ENCODE data around the gene CKAP5. TPM values are rescaled to one million over a fixed set of nuclear protein-coding genes. Genes with fewer than 3 reads are reported as not detected.

Gene CKAP5
- polyA plus RNA-seq, 1 experiment: 114 TPM

DNA sequence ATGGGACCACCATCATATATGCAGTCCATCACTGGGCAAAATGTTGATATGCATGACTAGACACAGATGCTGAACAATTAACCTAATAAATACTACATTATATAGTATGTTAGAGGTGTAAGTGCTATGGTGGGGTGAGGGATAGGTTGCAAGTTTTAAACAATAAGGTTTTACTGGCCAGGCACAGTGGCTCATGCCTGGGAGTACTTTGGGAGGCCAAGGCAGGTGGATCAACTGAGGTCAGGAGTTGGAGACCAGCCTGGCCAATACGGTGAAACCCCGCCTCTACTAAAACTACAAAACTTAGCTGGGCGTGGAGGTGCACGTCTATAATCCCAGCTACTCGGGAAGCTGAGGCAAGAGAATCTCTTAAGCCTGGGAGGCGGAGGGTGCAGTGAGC, 98.9 kb downstream of the CKAP5 start:
- TF ChIP-seq, protein P1, sequence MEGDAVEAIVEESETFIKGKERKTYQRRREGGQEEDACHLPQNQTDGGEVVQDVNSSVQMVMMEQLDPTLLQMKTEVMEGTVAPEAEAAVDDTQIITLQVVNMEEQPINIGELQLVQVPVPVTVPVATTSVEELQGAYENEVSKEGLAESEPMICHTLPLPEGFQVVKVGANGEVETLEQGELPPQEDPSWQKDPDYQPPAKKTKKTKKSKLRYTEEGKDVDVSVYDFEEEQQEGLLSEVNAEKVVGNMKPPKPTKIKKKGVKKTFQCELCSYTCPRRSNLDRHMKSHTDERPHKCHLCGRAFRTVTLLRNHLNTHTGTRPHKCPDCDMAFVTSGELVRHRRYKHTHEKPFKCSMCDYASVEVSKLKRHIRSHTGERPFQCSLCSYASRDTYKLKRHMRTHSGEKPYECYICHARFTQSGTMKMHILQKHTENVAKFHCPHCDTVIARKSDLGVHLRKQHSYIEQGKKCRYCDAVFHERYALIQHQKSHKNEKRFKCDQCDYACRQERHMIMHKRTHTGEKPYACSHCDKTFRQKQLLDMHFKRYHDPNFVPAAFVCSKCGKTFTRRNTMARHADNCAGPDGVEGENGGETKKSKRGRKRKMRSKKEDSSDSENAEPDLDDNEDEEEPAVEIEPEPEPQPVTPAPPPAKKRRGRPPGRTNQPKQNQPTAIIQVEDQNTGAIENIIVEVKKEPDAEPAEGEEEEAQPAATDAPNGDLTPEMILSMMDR (IDR thresholded peaks at IDR 0.05; ENCODE audit: low read depth, low read length): no peak
- Histone ChIP-seq H3K9me3 (ENCODE audit: control insufficient read depth, insufficient read depth, low read length) (no peaks in the 10 kb centered on the region), H3K27ac (ENCODE audit: low read depth, low read length) (no peak overlapping the region), H3K4me3 (ENCODE audit: low read depth, low read length) (no peak overlapping the region), H3K27me3 (ENCODE audit: control insufficient read depth, insufficient read depth, low read length) (no peaks in the 10 kb centered on the region)
- DNase-seq (ENCODE audit: low read depth, low spot score): no peak
- ChIA-PET POLR2A (no interaction called here), CTCF (interaction anchor here (0.6 kb wide), 1 partner anchor 18 kb away, joined by 3 read pairs; no protein-coding TSS in a partner anchor)

DNA sequence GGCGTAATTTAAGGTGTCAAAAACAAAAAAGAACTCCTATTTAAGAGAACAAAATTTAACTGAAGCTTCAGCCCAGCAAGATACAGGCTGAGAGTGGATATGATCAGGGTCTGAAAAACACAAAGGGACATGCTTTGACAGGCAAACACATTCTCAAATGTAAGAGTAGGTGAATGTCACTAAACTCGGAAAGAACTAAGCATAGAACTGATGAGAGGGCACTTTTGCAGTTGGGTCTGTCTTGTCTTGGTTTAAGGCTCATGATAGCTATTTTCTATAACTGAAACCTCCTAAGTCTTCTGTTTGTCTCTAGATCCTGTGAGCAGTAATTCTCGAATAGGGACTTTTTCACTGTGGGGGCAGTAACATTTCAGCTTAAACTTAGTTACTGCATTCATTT, 100.1 kb downstream of the CKAP5 start:
- Histone ChIP-seq H3K4me3 (ENCODE audit: low read depth, low read length) (no peak overlapping the region), H3K9me3 (ENCODE audit: control insufficient read depth, insufficient read depth, low read length) (no peaks in the 10 kb centered on the region), H3K27me3 (ENCODE audit: control insufficient read depth, insufficient read depth, low read length) (no peaks in the 10 kb centered on the region), H3K27ac (ENCODE audit: low read depth, low read length) (no peak overlapping the region)
- CTCF ChIA-PET: no interaction called here
- POLR2A ChIA-PET: no interaction called here
- DNase-seq (ENCODE audit: low read depth, low spot score): no peak
- TF ChIP-seq, protein P1 (IDR thresholded peaks at IDR 0.05; ENCODE audit: low read depth, low read length): no peak

DNA sequence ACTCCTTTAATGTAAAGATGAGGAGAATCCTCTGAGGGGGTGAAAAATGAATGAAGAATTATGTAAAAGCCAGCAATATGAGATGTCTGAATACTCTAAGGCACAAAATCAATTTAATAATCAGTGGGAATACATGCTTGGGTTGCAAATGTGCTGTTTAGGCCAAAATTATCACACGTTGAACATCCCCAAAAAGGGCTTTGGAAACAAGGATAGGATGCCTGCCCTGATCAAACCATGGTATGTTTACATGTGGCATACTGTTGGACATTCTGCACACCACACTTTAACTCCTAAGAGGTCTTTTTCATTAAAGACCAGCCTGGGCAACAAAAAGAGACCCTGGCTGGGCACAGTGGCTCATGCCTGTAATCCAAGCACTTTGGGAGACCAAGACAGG, 100.8 kb downstream of the CKAP5 start:
- TF ChIP-seq, protein P1 (IDR thresholded peaks at IDR 0.05; ENCODE audit: low read depth, low read length): no peak
- H3K27me3 ChIP-seq (ENCODE audit: control insufficient read depth, insufficient read depth, low read length): no peaks in the 10 kb centered on the region
- ChIA-PET POLR2A (no interaction called here), CTCF (no interaction called here)
- H3K4me3 ChIP-seq (ENCODE audit: low read depth, low read length): no peak overlapping the region
- DNase-seq (ENCODE audit: low read depth, low spot score): no peak
- H3K9me3 ChIP-seq (ENCODE audit: control insufficient read depth, insufficient read depth, low read length): no peaks in the 10 kb centered on the region
- H3K27ac ChIP-seq (ENCODE audit: low read depth, low read length): no peak overlapping the region

DNA sequence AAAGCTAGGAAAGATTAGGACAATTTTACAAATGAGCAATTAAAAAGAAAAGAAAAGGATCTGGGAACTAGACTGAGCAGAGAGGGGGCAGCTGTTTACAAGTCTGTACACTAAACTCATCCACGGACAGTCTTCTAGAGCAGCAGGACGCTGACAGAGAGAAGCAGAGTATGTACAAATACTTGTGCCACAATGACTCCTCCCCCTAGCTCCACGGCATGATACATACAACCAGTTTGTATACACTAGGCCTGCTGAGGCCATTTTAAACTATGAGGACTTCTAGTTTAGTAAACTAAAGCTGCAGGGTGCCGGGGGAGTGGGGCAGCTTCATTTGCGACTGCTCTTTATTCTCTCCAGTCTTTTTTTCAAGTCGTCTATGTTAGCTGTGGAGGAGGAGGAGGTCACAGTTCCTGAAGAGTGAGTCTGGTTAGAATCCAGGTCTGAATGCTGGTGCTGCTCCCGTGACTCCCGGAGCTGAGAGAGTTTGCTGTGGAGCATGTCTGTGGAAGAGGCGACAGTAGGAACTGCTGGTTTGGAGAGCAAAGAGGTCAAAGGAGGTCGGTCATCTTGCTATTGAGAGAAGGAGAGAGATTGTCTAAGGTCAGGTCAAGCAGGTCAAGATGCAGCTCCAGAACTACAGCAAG, 102.3 kb downstream of the CKAP5 start:
- Histone ChIP-seq H3K4me3 (ENCODE audit: low read depth, low read length) (no peak overlapping the region), H3K27me3 (ENCODE audit: control insufficient read depth, insufficient read depth, low read length) (no peaks in the 10 kb centered on the region), H3K27ac (ENCODE audit: low read depth, low read length) (no peak overlapping the region), H3K9me3 (ENCODE audit: control insufficient read depth, insufficient read depth, low read length) (no peaks in the 10 kb centered on the region)
- POLR2A ChIA-PET: interaction anchor here (0.9 kb wide), 1 partner anchor 43 kb away, joined by 4 read pairs; the partner anchor contains the start of genes ARHGAP1 and ZNF408
- CTCF ChIA-PET: interaction anchor here (0.5 to 1.0 kb wide), 3 partner anchors 43 to 112 kb away, joined by 3 to 5 read pairs (median 4); partner anchors contain the start of genes ARHGAP1 and ZNF408
- no peak for DNase-seq (ENCODE audit: low read depth, low spot score)
- TF ChIP-seq, protein P1 (IDR thresholded peaks at IDR 0.05; ENCODE audit: low read depth, low read length): no peak

DNA sequence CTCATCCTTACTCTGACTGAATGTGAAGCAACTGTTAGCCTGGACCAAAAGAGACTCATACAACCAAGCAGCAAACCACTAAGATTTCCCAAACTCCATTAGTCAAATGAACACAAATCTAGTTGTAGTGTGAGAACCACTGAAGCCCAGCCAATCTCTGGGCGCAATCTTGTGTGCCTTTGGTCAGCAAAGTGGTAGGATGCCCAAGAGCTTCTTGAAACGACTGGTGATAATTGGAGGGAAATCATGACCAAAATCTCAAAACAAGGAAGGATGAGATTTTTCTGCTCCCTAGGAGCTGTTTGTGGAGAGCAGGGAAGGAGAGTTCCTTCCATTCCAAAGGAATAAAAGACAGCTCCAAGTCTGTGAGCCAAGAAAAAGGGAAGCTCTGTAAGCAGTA, 103.0 kb downstream of the CKAP5 start:
- no peak for DNase-seq (ENCODE audit: low read depth, low spot score)
- ChIA-PET POLR2A (interaction anchor here (0.9 kb wide), 1 partner anchor 42 kb away, joined by 4 read pairs; the partner anchor contains the start of genes ARHGAP1 and ZNF408), CTCF (interaction anchor here (0.6 kb wide), 1 partner anchor 571 kb away, joined by 3 read pairs; no protein-coding TSS in a partner anchor)
- Histone ChIP-seq H3K27ac (ENCODE audit: low read depth, low read length) (no peak overlapping the region), H3K27me3 (ENCODE audit: control insufficient read depth, insufficient read depth, low read length) (no peaks in the 10 kb centered on the region), H3K9me3 (ENCODE audit: control insufficient read depth, insufficient read depth, low read length) (no peaks in the 10 kb centered on the region), H3K4me3 (ENCODE audit: low read depth, low read length) (no peak overlapping the region)
- TF ChIP-seq, protein P1 (IDR thresholded peaks at IDR 0.05; ENCODE audit: low read depth, low read length): no peak

All from AG04450 (cell line).